ENCODE data around the gene CRYZL1.
A peak's percentile ranks its signal among the peaks of the same experiment; 100 is the strongest.
"Not testable (repeated sequence)": the region's sequence is repeated elsewhere in the genome, so short reads cannot be mapped to it uniquely, and the experiment has no call there.

Gene CRYZL1

GRCh38 chr21:33622253-33622652, 19.3 kb downstream of the CRYZL1 start:
- DNase-seq: no peak

DNA sequence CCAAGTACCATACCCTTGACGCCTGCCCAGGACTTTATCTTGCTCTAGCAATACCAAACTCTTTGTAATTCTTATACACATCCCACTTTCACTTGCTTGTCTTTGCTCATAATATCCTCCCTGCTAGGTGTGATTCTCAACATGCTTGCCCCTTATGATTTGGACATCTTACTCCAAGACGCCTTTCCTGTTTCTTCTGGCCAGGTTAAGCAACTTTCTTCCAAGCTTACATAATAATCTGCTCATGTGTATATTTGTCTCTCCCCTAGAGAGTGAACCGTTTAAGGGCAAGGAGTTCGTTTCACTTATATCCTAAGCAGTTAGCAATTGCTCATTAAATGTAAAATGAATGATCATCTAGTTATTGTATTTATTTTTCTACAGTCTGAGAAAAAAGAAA, 21.8 kb downstream of the CRYZL1 start:
- DNase-seq: no peak

DNA sequence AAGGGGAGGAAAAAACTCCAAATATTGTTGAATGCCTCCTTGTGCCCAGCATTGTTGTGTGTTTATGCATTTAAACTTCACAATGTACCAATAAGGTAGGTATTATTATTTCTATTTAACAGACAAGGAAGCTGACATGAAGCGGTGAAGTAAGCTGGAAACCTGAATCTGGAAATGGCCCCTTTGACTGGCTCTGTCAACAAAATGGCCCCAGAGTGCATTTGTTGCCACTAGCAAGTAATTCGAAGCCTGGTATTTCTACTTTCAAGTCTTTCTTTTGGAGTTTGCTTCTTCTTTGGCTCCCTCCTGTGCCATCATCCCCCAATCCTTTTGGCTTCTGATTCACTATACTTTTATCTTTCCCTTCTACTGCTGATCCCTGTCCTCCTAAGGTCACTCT, 23.1 kb downstream of the CRYZL1 start:
- no peak for DNase-seq

GRCh38 chr21:33617565-33617964, 24.0 kb downstream of the CRYZL1 start:
- not testable (repeated sequence) for DNase-seq

- DNase-seq: no peak
Measured at GRCh38 chr21:33611006-33611744, 30.4 kb downstream of the CRYZL1 start.

DNA sequence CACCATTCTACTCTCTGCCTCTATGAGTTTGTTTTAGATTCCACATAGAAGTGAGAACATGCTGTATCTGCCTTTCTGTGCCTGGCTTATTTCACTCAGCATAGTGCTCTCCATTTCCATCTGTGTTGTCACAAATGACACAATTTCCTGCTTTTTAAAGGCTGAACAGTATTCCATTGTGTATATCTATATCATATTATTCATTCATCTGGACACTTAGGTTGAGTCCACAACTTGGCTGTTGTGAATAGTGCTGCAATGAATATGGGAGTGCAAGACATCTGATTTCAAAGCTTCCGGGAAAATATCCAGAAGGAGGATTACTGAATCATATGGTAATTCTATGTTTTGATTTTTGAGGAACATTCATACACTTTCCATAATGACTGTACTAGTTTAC, 33.0 kb downstream of the CRYZL1 start:
- no peak for DNase-seq

- DNase-seq: no peak
Measured at GRCh38 chr21:33598051-33598450, 43.5 kb downstream of the CRYZL1 start.

DNA sequence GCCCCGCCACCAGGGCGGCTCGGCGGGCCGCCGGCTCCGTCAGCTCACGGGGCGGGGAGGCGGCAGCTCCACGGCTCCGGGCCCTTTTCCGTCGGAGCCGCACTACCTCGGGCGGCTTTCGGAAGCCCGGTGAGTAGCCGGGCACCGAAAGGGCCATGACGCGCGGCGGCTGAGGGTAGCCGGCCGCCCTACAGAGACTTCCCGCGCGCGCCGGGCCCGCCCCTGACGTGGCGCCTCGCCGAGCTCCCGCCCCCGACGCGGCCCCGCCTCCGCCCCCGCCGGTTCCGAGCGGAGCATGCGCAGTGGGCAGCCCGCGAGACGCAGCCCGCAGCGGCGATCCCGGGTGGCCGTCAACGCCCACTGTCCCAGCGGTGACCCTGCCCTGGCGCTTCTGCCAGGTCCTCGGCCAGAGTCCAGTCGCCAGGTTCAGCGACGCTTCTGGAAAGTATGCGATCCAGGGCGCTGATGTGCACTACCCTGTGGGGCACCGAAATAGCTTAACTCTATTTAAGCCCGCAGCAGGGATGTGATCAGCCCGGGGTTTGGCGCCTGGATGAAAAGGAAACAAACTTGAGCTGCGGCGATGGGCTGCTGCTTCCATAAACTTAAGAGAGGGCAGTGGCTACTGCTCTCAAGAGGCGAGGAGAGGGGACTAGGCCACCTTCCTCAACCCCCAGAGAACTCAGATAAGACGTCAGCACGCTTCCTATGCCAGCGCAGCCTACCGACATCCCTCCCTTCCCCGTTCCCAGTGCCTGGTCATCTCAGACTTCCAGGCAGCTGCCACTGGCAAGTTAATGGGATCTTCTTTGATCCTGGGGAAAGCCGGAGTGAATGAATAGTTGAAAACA, 52.8 kb downstream of the CRYZL1 start, which contains the start of gene DONSON:
Gene DONSON (minus strand): TSS at position 200 of the 851 bp plus-strand sequence. CDS start 43 bp downstream, at position 157.
- DNase-seq: peak; percentile 85

DNA sequence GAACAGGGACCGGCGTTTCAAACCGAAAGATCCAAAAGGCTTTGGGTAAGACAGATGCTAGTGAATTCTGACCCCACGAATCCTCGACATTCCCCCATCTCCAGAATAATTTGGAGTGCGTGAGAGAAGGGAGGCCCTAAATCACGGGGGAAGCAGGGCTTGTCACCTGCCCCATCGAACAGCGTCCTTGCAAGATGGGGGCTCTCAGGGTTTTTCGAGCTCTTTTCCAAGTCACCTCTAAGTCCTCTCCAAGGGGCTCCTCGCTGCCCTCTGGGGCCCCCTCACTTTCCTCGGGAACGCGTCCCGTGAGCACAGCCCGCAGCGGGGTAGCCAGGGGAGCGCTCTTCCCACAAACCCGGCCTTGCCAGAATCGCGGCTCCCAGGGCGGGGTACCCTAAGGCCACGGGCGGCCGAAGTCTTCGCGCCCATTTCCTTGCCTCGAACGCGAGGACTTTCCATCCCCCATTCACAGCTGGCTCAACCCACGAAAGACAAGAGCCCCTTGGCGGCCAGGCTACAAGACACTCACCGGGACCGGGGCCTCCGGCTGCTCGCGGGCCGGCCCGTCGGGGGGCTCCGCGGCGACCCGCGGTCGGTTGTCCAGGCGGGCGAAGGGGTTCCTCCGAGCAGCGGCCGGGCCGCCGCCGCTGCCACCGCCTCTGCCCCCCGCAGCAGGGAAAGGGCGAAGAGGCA, 53.6 kb downstream of the CRYZL1 start:
- no peak for DNase-seq

DNA sequence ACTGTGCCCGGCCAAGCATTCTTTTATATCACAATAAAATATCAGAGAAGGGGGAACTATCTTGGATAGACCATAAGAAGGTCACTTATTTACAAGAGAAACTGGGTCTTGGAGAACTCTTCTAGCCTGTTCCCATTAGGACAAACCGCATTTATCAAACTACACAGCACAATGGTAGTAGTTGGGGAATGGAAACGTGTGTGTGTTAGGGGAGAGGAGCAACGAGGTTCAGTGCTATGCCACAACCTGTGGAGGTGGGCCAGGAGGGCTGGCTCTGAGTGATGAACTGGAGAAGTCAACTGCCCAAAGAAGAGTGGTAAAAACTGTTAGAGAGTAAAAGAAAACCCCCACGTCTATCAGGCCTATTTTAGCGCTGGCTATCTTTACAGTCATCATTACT, 54.6 kb downstream of the CRYZL1 start:
- DNase-seq: no peak

DNA sequence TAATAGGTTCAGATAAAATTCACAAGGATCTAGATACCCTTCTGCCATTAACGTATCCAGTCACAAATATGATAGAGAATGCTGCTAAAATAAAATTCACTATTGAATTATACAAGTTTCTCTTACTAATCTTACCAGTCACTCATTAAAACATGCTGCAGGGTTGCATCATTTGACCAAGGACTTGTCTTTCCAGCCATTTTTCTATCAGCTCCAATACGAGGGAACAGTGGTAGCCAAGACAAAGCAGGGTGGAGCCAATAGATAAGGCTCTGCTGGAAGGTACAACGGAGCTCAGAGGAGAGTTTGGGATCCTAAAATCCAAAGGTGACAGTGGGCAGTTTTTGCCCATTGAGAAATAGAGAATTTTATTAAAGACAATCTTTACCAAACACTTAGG, 57.1 kb downstream of the CRYZL1 start:
- DNase-seq: no peak

DNA sequence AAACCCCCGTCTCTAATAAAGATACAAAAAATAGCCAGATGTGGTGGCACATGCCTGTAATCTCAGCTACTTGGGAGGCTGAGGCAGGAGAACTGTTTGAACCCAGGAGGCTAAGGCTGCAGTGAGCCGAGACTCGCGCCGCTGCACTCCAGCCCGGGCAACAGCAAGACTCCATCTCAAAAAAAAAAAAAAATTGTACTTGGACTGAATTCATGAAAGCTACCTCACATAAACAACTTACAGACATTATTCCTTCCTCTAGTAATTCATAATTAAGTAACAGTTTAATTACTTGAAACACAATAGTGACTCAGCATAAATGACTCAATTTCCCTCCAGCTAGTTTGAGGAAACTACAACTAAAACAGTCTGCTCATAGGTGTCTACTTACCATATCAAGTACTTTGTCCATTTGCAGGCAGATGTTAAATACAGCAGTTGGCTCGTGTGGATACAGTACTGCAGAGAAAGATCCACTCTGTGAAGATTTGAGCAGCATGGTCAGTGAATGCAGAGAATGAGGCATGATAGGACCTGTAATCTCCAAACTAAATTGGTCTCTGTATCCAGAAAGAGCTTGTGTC, 62.5 kb downstream of the CRYZL1 start:
- DNase-seq: no peak

GRCh38 chr21:33578214-33578613, 63.3 kb downstream of the CRYZL1 start:
- no peak for DNase-seq

DNA sequence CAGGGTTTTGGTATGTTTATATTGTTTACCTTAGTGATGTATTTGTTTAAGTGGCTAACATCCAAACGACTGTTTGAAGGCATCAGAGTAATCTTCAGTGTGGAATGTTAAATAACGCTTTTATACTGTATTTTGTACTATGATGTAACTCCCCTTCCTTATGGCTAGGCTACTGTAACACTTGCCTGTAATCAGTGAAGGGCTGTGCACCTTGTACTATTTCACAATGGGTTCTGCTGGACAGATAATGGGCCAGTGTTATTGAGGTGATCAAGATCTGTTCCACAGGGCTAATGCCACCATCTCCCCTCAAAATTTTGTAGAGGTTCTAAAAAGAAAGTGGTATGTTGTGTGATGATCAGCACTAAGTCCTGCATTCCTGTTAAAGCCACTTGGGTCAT, 64.8 kb downstream of the CRYZL1 start:
- DNase-seq: not testable (repeated sequence)

GRCh38 chr21:33572350-33572749, 69.2 kb downstream of the CRYZL1 start:
- DNase-seq: no peak

DNA sequence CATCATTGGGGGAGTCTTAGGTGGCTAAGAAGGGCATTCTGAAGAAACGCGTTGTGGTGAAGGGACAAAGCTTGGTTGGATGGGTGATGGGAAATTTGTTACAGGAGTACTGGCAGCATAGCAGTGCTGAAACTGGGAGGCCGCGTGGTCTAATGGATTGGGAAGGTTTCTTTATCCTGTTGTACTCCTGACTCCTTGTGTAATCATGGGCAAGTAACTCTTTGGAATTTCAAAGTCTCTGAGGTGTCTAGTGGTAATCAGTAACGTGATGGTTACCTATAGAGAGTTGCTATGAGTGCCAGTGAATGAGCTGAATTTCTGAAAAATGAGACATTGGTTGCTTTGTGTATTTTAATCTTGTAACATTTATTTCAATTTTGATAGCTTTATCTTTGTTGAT, 71.5 kb downstream of the CRYZL1 start:
- DNase-seq: no peak

- DNase-seq: no peak
Measured at GRCh38 chr21:33568448-33568847, 73.1 kb downstream of the CRYZL1 start.

DNA sequence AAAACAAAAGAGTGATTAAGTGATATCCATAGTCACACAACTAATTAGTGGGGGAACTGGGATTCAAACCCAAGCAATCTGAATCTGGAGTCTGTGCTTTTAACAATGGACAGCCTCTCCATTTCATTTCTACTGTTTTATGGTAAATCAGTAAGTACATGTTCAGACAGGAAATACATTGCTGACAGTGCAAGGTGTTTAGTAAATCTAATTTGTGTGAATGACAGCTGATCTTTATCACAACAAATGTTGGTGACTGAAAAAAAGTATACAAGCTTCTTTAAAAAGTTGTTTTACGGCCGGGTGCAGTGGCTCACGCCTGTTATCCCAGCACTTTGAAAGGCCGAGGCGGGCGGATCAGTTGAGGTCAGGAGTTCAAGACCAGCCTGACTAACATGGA, 73.6 kb downstream of the CRYZL1 start:
- no peak for DNase-seq

GRCh38 chr21:33566514-33566913, 75.0 kb downstream of the CRYZL1 start:
- no peak for DNase-seq

GRCh38 chr21:33562389-33562788, 79.2 kb downstream of the CRYZL1 start:
- no peak for DNase-seq

DNA sequence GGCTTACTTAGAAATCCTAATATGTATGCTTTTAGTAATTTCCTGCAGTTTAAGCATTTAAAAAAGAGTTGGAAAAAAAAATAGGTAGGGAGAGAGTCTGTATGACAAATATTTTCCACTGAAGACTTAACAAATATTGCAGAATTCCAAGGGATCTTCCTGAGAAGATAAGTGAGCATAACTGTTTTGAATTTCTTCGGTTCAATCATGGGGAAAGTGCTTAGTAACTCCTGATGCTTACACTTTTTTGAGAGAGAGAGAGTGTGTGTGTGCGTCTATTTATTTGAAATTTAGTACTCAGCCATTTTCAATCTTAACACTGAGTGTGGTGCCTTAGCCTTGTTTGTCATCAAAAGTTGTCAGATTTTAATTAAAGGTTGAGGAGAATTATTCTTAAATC, 80.2 kb downstream of the CRYZL1 start:
- no peak for DNase-seq

- no peak for DNase-seq
Measured at GRCh38 chr21:33560965-33561364, 80.6 kb downstream of the CRYZL1 start.

DNA sequence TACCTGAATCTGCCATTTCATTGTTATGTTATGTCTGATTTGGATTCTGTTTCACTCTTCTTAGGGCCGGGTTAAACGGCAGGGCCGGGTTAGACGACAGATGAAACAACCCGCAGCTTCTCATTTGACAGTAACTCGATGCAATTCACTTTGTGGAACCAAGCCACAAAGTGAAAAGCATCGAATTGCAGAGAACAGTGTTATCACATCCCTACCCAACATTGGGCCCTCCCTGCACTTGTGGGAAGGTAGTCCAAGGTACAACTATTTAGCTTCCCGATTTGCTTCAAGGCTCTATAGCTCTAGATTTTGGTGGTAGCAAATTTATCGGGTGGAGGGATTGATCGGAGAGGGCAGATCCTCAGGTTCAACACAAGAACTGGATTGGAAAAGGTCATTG, 81.7 kb downstream of the CRYZL1 start:
- no peak for DNase-seq

Measured in T-helper 9 cell (primary cell).